ENCODE data around the gene CORO7. TPM values are rescaled to one million over a fixed set of nuclear protein-coding genes. Genes with fewer than 3 reads are reported as not detected.
"Not testable (repeated sequence)": the region's sequence is repeated elsewhere in the genome, so short reads cannot be mapped to it uniquely, and the experiment has no call there.

The CORO7 gene
- total RNA-seq, 1 donor from 2014 or later = 52.4 TPM

DNA sequence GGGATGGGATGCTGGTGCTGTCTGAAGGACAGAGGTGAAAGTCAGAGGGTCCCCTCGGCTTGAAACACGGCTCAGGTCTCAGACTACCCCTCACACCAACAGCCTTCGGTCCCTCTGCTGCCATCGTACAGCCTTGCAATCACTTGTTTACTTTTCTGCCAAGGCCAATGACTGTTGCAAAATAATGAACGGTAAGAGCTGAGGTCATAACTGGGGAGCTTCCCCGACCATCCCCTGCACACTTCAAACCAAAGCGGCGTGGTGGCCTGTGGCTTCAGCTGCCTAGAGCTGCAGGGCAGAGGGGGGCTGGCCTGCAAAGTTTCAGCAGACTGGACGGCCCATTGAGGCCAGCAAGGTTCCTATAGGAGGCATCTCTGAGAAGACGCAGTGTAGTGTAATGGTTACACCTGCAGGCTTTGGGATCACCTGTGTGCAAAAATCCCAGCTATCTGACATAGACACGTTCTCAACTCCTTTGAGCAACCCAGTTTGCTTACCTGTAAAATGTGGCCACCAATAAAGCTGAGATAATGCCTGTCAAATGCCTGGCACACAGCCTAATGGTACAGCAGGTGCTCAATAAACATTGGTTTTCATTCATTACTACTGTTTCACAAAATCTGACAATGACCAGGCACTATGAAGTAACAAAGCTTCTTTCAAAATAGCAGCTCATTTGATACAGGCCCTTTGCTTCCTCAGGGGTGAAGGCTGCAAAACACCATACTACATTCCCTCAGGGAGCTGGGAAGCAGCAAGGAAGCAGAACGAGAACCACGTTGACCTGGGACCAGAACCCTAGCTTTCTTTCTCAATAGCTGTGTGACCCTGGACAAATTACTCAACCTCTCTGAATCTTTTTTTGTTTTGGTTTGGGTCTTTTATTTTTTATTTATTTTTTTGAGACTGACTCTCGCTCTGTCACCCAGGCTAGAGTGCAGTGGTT is 70.3 kb downstream of the CORO7 start:
- H3K27me3 ChIP-seq = no peaks in the 10 kb centered on the region
- no peaks in the 10 kb centered on the region for H3K9me3 ChIP-seq
- H3K27ac ChIP-seq = peak overlapping the region; percentile 60
- peak; percentile 52 for ATAC-seq
- H3K4me1 ChIP-seq = peaks cover 54% of the 10 kb centered on the region
- no peak overlapping the region for H3K4me3 ChIP-seq
- peak; percentile 71 for DNase-seq
- TF ChIP-seq, protein P1, sequence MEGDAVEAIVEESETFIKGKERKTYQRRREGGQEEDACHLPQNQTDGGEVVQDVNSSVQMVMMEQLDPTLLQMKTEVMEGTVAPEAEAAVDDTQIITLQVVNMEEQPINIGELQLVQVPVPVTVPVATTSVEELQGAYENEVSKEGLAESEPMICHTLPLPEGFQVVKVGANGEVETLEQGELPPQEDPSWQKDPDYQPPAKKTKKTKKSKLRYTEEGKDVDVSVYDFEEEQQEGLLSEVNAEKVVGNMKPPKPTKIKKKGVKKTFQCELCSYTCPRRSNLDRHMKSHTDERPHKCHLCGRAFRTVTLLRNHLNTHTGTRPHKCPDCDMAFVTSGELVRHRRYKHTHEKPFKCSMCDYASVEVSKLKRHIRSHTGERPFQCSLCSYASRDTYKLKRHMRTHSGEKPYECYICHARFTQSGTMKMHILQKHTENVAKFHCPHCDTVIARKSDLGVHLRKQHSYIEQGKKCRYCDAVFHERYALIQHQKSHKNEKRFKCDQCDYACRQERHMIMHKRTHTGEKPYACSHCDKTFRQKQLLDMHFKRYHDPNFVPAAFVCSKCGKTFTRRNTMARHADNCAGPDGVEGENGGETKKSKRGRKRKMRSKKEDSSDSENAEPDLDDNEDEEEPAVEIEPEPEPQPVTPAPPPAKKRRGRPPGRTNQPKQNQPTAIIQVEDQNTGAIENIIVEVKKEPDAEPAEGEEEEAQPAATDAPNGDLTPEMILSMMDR (IDR thresholded peaks at IDR 0.05) = no peak
- intact Hi-C loops (cut with DNase I) = no loop called here
- peaks cover 2% of the 10 kb centered on the region for H3K36me3 ChIP-seq

DNA sequence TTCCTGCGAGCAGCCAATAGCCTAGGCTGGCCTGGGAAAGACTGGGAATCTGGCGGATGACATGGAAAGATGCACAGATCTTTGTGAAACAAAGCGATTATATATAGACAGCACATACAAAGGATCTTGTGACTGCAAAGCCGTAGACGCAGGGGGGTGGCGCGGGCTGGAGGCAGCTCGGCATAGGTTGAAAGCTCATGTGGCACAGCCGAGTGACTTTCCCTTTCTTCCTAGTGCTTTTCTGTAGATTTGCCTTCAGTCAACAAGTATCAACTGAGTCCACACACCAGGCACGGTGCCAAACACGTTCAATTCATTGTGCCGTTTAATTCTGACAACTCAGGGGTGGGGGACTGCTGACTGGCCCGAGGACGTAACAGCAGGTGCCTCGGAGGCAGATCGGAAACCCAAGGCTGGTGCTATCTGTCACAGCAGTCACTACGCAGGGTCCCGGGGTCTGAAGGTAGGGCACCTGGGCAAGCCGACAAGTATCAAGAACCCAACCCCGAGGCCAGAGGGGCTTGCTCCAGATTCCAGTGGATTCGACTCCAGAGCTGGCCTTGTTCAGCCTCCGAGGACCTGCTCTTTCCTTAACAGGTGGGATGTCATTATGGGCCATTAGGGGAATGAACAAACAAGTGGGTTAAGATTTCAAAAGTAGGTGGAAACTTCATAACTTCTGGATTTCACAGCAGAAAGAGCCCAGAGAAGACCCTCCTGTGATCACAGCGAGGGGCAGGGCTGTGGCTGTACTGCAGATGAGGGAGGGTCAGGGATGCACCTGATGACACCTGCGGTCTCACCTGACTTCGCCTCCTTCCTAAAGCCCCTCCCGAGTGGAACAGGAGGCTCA is 71.2 kb downstream of the CORO7 start:
- ATAC-seq (no peak), DNase-seq (peak; percentile 59)
- Histone ChIP-seq H3K36me3 (peaks cover 11% of the 10 kb centered on the region), H3K27ac (peak overlapping the region; percentile 24), H3K4me1 (peaks cover 51% of the 10 kb centered on the region), H3K4me3 (no peak overlapping the region), H3K9me3 (no peaks in the 10 kb centered on the region), H3K27me3 (no peaks in the 10 kb centered on the region)
- intact Hi-C loops (cut with DNase I) = no loop called here
- TF ChIP-seq, protein P1 (IDR thresholded peaks at IDR 0.05) = no peak

DNA sequence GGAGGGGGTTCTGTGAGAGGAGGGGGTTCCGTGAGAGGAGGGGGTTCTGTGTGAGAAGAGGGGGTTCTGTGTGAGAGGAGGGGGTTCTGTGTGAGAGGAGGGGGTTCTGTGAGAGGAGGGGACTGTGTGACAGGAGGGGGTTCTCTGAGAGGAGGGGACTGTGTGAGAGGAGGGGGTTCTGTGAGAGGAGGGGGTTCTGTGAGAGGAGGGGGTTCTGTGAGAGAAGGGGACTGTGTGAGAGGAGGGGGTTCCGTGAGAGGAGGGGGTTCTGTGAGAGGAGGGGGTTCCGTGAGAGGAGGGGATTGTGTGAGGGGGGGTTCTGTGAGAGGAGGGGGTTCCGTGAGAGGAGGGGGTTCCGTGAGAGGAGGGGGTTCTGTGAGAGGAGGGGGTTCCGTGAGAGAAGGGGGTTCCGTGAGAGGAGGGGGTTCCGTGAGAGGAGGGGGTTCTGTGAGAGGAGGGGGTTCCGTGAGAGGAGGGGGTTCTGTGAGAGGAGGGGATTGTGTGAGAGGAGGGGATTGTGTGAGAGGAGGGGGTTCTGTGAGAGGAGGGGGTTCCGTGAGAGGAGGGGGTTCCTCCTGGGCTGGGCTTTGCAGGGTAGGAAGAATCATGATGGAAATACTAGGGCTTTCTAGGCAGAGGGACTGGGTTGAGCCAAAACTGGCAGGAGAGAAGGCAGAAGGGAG is 72.0 kb downstream of the CORO7 start:
- H3K9me3 ChIP-seq; intact Hi-C loops (cut with DNase I); DNase-seq; H3K4me3 ChIP-seq; H3K27me3 ChIP-seq; H3K27ac ChIP-seq; ATAC-seq: not testable (repeated sequence)
- peaks cover 16% of the 10 kb centered on the region for H3K36me3 ChIP-seq
- H3K4me1 ChIP-seq = peaks cover 43% of the 10 kb centered on the region

DNA sequence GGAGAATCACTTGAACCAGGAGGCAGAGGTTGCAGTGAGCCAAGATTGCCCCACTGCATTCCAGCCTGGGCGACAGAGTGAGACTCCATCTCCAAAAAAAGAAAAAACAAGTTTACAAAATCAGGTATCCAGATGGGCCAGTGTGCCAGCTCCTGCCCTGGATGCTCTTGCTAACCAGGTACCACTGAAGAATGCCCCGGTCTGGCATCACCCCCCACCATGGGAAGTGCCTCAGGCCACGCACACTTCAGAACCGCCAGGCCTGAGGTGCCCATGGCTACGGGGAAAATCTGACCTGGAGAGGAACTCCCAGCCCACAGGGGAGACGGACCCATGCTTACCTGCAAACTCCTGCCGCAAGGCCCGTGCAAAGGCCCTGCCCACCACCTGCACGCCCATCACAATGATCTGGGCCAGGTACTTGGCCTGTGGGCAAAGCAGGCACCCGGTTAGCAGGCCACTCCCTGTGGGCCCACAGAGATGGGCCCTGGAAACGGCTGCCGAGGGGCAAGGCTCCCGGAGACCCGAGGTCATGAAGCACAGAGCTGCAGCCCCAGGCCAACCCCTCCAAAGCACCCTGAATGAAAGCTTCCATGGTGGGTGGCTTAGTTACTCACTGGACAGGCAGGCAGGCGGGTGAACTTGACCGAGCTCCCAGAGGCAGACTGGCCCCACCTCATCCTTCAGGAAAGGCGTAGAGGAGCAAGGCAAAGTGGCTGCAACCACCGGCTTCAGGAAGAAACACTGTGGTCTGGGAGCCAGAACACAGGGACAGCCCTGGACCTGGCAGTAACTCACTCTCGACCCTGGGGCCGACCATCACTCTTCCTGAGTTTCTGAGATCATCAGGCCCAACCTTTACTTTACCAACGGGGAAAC is 73.3 kb downstream of the CORO7 start:
- TF ChIP-seq, protein P1 (IDR thresholded peaks at IDR 0.05) = no peak
- ATAC-seq (no peak), DNase-seq (peak; percentile 68)
- Histone ChIP-seq H3K27ac (no peak overlapping the region), H3K36me3 (peaks cover 27% of the 10 kb centered on the region), H3K9me3 (no peaks in the 10 kb centered on the region), H3K4me3 (no peak overlapping the region), H3K27me3 (no peaks in the 10 kb centered on the region), H3K4me1 (peaks cover 39% of the 10 kb centered on the region)
- intact Hi-C loops (cut with DNase I) = no loop called here

DNA sequence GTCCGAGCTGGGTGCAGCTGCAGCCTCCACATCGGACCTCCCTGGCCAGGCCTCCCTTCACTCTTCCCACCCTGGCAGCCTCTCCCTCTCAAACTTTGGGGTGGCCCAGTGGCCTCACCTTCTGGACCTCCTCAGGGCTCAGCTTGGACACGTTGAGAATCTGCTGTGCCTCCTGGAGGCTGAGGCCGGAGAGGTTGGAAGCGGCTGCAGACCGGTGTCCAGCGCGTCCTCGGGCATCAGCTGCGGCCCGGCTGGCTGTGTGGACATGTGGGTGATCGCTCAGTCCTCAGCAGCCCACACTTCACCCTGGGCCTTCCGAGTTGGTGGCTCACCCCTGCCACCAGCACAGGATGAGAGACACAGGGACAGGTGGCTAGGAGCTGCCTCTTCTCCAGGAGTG is 75.1 kb downstream of the CORO7 start:
- DNase-seq = peak; percentile 54
- Histone ChIP-seq H3K4me1 (peaks cover 20% of the 10 kb centered on the region), H3K36me3 (peaks cover 42% of the 10 kb centered on the region), H3K27ac (no peak overlapping the region), H3K9me3 (no peaks in the 10 kb centered on the region), H3K4me3 (no peak overlapping the region), H3K27me3 (no peaks in the 10 kb centered on the region)
- intact Hi-C loops (cut with DNase I) = no loop called here
- TF ChIP-seq, protein P1 (IDR thresholded peaks at IDR 0.05) = no peak
- no peak for ATAC-seq
